HepG2 (cell line): ENCODE results near the gene NKX6-2. TPM values are rescaled to one million over a fixed set of nuclear protein-coding genes. Genes with fewer than 3 reads are reported as not detected.

Source experiments
- ATRX ChIP-seq: sonication (generic); formaldehyde crosslinking; IDR thresholded peaks from 2 replicates; pipeline ENCODE4 v1.4.0; 2020; ENCODE audit warnings: missing genetic modification reagents, borderline replicate concordance
- BRCA1 ChIP-seq: sonication (generic); formaldehyde crosslinking; IDR thresholded peaks from 2 replicates; pipeline ENCODE4 v1.4.0; 2020; ENCODE audit warnings: missing genetic modification reagents
- BRD4 ChIP-seq: sonication (generic); formaldehyde crosslinking; IDR thresholded peaks from 2 replicates; pipeline ENCODE4 v1.4.0; 2020; ENCODE audit warnings: missing genetic modification reagents
- DZIP1 ChIP-seq: sonication (generic); formaldehyde crosslinking; IDR thresholded peaks from 2 replicates; pipeline ENCODE4 v1.5.0; 2020; ENCODE audit warnings: mild to moderate bottlenecking, missing genetic modification reagents
- ELF3 ChIP-seq: IDR thresholded peaks from 2 replicates; pipeline ENCODE4 v1.6.1; 2016; ENCODE audit warnings: missing genetic modification reagents, missing compliant biosample characterization
- FOSL1 ChIP-seq: sonication (generic); formaldehyde crosslinking; IDR thresholded peaks from 2 replicates; pipeline ENCODE4 v1.9.0; 2021; ENCODE audit warnings: missing genetic modification reagents, borderline replicate concordance
- ZNF138 ChIP-seq: sonication (generic); formaldehyde crosslinking; IDR thresholded peaks from 2 replicates; pipeline ENCODE4 v1.5.0; 2020; ENCODE audit warnings: mild to moderate bottlenecking, low read depth, missing genetic modification reagents
- ZNF792 ChIP-seq: IDR thresholded peaks from 2 replicates; pipeline ENCODE4 v1.6.1; 2016
- polyA plus RNA-seq, 8 experiments: library from polyadenylated mRNA; depleted of rRNA in 3 of 8; stranded (reverse) in 7 of 8; unstranded in 1 of 8; fragments of >200 nt; fragmentation: Illumina TruSeq in 4 of 8; extraction: Trizol in 4 of 8; gene quantifications; 2 replicates each; pipeline versions ENCODE4 v1.2.1 to v1.2.3, GENCODE V29; 2011 to 2016; ENCODE audit warnings: low read depth in 4 of 8, missing spikeins in 1 of 8, mixed read lengths in 1 of 8; ENCODE audit not compliant: insufficient read depth in 1 of 8
- total RNA-seq, 5 experiments: library from RNA; depleted of rRNA; stranded (reverse); fragments of >200 nt; fragmentation: Illumina TruSeq; extraction: Trizol; gene quantifications; 2 replicates each; pipeline ENCODE4 v1.2.3, GENCODE V29; 2016; ENCODE audit warnings: low read depth in 1 of 5
- TF ChIP-seq, protein P1 (sequence below): sonication (generic); formaldehyde crosslinking; IDR thresholded peaks from 2 replicates; pipeline ENCODE4 v1.5.0; 2020; ENCODE audit warnings: mild to moderate bottlenecking, missing genetic modification reagents, moderate library complexity
- TF ChIP-seq, protein P2 (sequence below): sonication (generic); formaldehyde crosslinking; IDR thresholded peaks from 2 replicates; pipeline ENCODE4 v1.4.0; 2020; ENCODE audit warnings: low read depth, mild to moderate bottlenecking, missing genetic modification reagents
- TF ChIP-seq, protein P3 (sequence below): sonication (generic); formaldehyde crosslinking; IDR thresholded peaks from 2 replicates; pipeline ENCODE4 v1.5.0; 2020; ENCODE audit warnings: missing genetic modification reagents, mild to moderate bottlenecking, borderline replicate concordance

The NKX6-2 gene
- total and polyA plus RNA-seq, 2 of the 13 experiments (the other 11 are each of a cell fraction or from before 2014, with no cell fraction given): not detected

DNA sequence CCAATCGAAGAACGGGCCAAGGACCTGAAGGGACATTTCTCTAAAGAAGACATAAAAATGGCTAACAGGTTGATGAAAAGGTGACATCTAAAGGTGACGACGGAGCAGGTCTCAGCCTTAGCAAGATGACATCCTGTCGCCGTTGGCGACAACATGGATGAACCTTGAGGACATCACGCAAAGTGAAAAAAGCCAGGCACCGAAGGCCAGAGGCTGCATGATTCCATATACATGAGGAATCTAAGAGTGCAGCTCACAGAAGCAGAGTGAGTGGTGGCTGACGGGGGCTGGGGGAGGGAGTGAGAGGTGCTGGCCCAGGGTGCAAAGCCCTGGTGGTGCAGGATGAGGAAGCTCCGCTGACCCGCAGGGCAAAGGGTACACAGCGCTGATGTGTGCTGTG lies 34.1 kb upstream of the NKX6-2 start (continued):
- TF ChIP-seq DZIP1 (CRISPR knock-in tag) (no peak), BRCA1 (CRISPR knock-in tag) (no peak), FOSL1 (CRISPR knock-in tag) (no peak), ZNF138 (no peak), ATRX (no peak), ZNF792 (CRISPR knock-in tag) (no peak), BRD4 (CRISPR knock-in tag) (no peak), ELF3 (CRISPR knock-in tag) (no peak)
- TF ChIP-seq, protein P1, sequence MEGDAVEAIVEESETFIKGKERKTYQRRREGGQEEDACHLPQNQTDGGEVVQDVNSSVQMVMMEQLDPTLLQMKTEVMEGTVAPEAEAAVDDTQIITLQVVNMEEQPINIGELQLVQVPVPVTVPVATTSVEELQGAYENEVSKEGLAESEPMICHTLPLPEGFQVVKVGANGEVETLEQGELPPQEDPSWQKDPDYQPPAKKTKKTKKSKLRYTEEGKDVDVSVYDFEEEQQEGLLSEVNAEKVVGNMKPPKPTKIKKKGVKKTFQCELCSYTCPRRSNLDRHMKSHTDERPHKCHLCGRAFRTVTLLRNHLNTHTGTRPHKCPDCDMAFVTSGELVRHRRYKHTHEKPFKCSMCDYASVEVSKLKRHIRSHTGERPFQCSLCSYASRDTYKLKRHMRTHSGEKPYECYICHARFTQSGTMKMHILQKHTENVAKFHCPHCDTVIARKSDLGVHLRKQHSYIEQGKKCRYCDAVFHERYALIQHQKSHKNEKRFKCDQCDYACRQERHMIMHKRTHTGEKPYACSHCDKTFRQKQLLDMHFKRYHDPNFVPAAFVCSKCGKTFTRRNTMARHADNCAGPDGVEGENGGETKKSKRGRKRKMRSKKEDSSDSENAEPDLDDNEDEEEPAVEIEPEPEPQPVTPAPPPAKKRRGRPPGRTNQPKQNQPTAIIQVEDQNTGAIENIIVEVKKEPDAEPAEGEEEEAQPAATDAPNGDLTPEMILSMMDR (CRISPR knock-in tag): no peak
- TF ChIP-seq, protein P2, sequence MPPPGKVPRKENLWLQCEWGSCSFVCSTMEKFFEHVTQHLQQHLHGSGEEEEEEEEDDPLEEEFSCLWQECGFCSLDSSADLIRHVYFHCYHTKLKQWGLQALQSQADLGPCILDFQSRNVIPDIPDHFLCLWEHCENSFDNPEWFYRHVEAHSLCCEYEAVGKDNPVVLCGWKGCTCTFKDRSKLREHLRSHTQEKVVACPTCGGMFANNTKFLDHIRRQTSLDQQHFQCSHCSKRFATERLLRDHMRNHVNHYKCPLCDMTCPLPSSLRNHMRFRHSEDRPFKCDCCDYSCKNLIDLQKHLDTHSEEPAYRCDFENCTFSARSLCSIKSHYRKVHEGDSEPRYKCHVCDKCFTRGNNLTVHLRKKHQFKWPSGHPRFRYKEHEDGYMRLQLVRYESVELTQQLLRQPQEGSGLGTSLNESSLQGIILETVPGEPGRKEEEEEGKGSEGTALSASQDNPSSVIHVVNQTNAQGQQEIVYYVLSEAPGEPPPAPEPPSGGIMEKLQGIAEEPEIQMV (CRISPR knock-in tag): no peak
- TF ChIP-seq, protein P3, sequence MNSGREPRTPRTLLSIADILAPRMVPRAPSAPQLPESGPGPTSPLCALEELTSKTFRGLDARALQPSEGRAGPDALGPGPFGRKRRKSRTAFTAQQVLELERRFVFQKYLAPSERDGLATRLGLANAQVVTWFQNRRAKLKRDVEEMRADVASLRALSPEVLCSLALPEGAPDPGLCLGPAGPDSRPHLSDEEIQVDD (CRISPR knock-in tag): no peak
